RWPE2 (cell line): ENCODE measurements around the gene ZSCAN1.
A peak's percentile ranks its signal among the peaks of the same experiment; 100 is the strongest.

Experiments used
- ATAC-seq: fragments of 200-7000 bp; cut with Tn5 transposase; 3 replicates; pipeline ENCODE4 v1.9.1; 2021; ENCODE audit warnings: low read depth
- DNase-seq: peaks from one replicate; pipeline ENCODE4 v3.0.0-alpha.2; 2020; ENCODE audit warnings: low spot score
- H3K27ac ChIP-seq: fragments of 450-650 bp; 2 replicates; pipeline ENCODE4 v1.5.1; 2017; ENCODE audit warnings: mild to moderate bottlenecking; ENCODE audit not compliant: poor library complexity, severe bottlenecking
- H3K27me3 ChIP-seq: fragments of 250-450 bp; sonication (Bioruptor Pico); 2 replicates; pipeline ENCODE4 v1.5.1; 2021; ENCODE audit warnings: mild to moderate bottlenecking, moderate library complexity; ENCODE audit not compliant: insufficient read depth, poor library complexity, severe bottlenecking
- H3K36me3 ChIP-seq: fragments of 250-450 bp; sonication (Bioruptor Pico); 2 replicates; pipeline ENCODE4 v1.5.1; 2020; ENCODE audit warnings: low read depth, mild to moderate bottlenecking, moderate library complexity
- H3K4me1 ChIP-seq: fragments of 250-450 bp; sonication (Bioruptor Pico); 2 replicates; pipeline ENCODE4 v1.5.1; 2021; ENCODE audit warnings: mild to moderate bottlenecking, moderate library complexity; ENCODE audit not compliant: insufficient read depth, poor library complexity, severe bottlenecking
- H3K4me3 ChIP-seq: fragments of 250-450 bp; sonication (Bioruptor Pico); 2 replicates; pipeline ENCODE4 v1.5.1; 2021; ENCODE audit warnings: mild to moderate bottlenecking, moderate library complexity; ENCODE audit not compliant: severe bottlenecking
- H3K9me3 ChIP-seq: fragments of 250-450 bp; sonication (Bioruptor Pico); 2 replicates; pipeline ENCODE4 v1.5.1; 2021; ENCODE audit warnings: mild to moderate bottlenecking, moderate library complexity; ENCODE audit not compliant: severe bottlenecking
- TF ChIP-seq, protein P1 (sequence below): fragments of 450-650 bp; IDR thresholded peaks from one replicate; pipeline ENCODE4 v1.5.1; 2017; ENCODE audit warnings: mild to moderate bottlenecking, moderate library complexity; ENCODE audit not compliant: poor library complexity, severe bottlenecking

The ZSCAN1 gene

DNA sequence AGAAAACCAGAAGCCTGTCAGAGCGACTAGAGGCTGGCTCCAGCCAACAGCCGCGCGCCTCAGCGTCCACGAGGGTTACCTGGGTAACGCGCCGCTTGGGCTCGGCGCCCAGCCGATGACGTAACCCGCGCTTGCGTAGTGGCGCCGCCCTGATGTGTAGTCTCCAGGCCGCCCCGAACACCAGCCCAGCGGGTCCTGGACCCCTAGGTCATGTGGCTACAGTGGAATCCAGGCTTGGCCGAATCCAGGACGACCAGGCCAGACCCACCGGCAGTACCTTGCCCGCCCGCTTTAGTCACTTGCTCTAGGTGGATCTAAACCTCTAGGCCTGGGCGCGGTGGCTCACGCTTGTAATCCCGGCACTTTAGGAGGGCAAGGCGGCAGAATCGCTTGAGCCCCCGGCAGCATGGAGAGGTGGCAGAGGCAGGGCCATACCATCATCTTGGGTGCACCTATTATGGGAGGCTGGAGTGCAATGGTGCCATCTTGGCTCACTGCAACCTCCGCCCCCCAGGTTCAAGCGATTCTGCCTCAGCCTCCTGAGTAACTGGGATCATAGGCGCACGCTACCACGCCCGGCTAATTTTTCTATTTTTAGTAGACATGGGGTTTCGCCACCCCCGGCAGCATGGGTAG, 24.0 kb upstream of the ZSCAN1 start:
- Histone ChIP-seq H3K27ac (peak overlapping the region; percentile 65), H3K4me3 (peak overlapping the region; percentile 39), H3K9me3 (peaks cover 14% of the 10 kb centered on the region), H3K36me3 (peaks cover 27% of the 10 kb centered on the region), H3K27me3 (no peaks in the 10 kb centered on the region), H3K4me1 (peaks cover 5% of the 10 kb centered on the region)
- TF ChIP-seq, protein P1, sequence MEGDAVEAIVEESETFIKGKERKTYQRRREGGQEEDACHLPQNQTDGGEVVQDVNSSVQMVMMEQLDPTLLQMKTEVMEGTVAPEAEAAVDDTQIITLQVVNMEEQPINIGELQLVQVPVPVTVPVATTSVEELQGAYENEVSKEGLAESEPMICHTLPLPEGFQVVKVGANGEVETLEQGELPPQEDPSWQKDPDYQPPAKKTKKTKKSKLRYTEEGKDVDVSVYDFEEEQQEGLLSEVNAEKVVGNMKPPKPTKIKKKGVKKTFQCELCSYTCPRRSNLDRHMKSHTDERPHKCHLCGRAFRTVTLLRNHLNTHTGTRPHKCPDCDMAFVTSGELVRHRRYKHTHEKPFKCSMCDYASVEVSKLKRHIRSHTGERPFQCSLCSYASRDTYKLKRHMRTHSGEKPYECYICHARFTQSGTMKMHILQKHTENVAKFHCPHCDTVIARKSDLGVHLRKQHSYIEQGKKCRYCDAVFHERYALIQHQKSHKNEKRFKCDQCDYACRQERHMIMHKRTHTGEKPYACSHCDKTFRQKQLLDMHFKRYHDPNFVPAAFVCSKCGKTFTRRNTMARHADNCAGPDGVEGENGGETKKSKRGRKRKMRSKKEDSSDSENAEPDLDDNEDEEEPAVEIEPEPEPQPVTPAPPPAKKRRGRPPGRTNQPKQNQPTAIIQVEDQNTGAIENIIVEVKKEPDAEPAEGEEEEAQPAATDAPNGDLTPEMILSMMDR, result no peak
- DNase-seq, result peak; percentile 78
- ATAC-seq, result peak; percentile 93

DNA sequence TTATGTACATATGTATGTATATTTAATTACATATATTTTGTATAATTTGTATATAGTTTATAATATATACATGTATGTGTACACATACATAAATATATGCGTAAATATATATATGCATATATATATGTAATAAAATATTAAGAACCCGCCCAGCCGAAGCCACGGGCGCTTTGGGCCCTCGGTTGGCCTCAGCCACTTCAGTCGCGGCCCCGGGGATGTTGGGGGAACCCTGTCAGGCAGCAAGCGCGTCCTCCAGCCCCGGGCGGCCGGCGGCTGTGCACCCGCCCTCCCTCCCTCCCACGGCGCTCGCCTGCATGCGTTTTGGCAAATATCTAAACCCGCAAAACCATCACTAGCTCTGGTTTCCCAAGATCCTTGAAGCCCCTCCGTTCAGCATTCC, 23.3 kb upstream of the ZSCAN1 start:
- Histone ChIP-seq H3K9me3 (peaks cover 11% of the 10 kb centered on the region), H3K4me1 (peaks cover 5% of the 10 kb centered on the region), H3K36me3 (peaks cover 20% of the 10 kb centered on the region), H3K27ac (no peak overlapping the region), H3K27me3 (no peaks in the 10 kb centered on the region), H3K4me3 (peak overlapping the region; percentile 39)
- TF ChIP-seq, protein P1, result no peak
- DNase-seq (no peak), ATAC-seq (no peak)

DNA sequence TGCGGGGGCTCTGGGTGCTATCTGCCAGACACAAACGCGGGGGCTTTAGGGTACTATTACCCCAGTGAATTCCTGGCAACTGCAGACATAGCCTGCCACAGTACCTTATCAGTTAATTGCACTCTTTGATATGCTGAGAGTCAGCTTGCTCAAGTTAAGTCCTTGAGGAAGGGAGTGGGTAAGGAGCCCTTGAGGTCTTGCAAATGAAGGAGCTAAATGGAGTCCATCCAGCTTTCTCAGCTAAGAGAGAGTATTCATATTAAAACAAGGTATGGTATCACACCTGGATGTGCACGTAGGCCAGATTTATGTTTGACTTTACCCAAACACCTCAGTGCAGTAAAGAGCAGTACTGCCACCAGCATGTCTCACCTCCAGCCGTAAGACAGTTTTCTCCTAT, 19.7 kb upstream of the ZSCAN1 start:
- ATAC-seq (no peak), DNase-seq (no peak)
- Histone ChIP-seq H3K36me3 (no peaks in the 10 kb centered on the region), H3K9me3 (peaks cover 2% of the 10 kb centered on the region), H3K4me1 (no peaks in the 10 kb centered on the region), H3K27me3 (no peaks in the 10 kb centered on the region), H3K27ac (no peak overlapping the region), H3K4me3 (no peak overlapping the region)
- TF ChIP-seq, protein P1, result no peak

DNA sequence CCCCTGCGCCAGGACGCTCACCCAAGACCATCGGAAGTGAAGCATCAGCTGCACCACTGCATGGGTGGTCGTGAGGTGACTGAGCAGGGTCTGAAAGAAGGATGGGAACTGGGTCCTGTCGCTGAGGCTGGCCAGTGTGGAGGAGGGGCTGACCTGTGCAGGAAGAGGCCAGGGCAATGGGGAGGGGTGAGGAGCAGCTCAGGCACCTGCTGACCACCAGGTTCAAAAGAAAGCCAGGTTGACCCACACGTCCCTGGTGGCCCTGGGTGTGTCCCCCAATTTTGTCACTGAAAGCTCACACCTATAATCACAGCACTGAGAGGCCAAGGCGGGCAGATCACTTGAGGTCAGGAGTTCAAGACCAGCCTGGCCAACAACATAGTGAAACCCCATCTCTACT, 13.7 kb upstream of the ZSCAN1 start:
- DNase-seq, result no peak
- TF ChIP-seq, protein P1, result no peak
- no peak for ATAC-seq

DNA sequence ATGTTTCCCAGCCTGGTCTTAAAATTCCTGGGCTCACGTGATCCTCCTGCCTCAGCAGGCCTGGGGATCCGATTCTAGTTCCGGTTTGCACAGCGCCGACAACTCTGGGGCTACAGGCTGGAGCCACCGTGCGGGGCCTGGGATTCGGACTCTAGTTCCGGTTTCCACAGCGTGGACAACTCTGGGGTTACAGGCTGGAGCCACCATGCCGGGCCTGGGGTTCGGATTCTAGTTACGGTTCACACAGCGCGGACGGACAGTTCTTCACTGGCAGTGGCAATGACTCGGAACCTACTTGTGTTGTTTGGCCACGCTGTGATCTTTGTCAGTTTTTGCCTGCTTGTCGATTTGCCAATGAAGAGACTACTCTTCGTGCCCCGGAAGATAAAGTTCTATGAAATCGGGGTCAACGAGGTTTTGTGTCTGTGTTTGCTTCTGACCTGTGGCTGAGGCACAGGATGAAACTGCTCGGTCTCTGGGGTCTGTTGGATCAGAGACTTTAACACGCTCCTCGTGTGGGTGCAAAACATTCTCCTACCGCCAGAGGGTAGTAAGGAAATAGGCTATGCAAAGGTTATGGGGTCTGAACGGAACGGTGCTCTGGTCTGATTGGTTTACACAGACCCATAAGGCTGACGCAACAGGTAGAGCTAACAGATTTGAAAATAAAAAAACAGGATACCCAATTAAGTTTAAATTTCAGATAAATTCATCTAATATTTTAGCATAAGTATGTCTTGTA, 12.1 kb upstream of the ZSCAN1 start:
- peaks cover 6% of the 10 kb centered on the region for H3K9me3 ChIP-seq
- DNase-seq, result no peak

More for the DNA sequence above, 13.7 kb upstream of the ZSCAN1 start:
- H3K27ac ChIP-seq, result no peak overlapping the region
- H3K4me3 ChIP-seq, result no peak overlapping the region
- no peaks in the 10 kb centered on the region for H3K4me1 ChIP-seq
- H3K36me3 ChIP-seq, result no peaks in the 10 kb centered on the region
- peaks cover 3% of the 10 kb centered on the region for H3K9me3 ChIP-seq
- H3K27me3 ChIP-seq, result no peaks in the 10 kb centered on the region

More for the DNA sequence above, 12.1 kb upstream of the ZSCAN1 start:
- ATAC-seq, result peak; percentile 45; the same call in 2 of the 3 replicates
- Histone ChIP-seq H3K4me3 (no peak overlapping the region), H3K27ac (no peak overlapping the region), H3K36me3 (no peaks in the 10 kb centered on the region), H3K4me1 (no peaks in the 10 kb centered on the region), H3K27me3 (no peaks in the 10 kb centered on the region)
- TF ChIP-seq, protein P1, result peak; percentile 31
